ENCODE measurements around the gene LPCAT1.

GRCh38 chr5:1487079-1487764 lies 36.5 kb downstream of the LPCAT1 start:
- no peak for TF ChIP-seq ZNF274 (IDR thresholded peaks at IDR 0.05; ENCODE audit: low read depth, low read length)
- TF ChIP-seq SUZ12 (IDR thresholded peaks at IDR 0.05; ENCODE audit: extremely low read depth, insufficient read depth, insufficient read length): no peak
- TF ChIP-seq YY1 (IDR thresholded peaks at IDR 0.05; ENCODE audit: insufficient read depth, insufficient read length): no peak
